Activated naive CD4-positive, alpha-beta T cell treated with anti-CD3 and anti-CD28 coated beads for 36 hours (primary cell): ENCODE results near the gene ARHGDIG. TPM values are rescaled to one million over a fixed set of nuclear protein-coding genes. Genes with fewer than 3 reads are reported as not detected.
"Not testable (repeated sequence)": the region's sequence is repeated elsewhere in the genome, so short reads cannot be mapped to it uniquely, and the experiment has no call there.

Experiments used
- CTCF ChIA-PET: fragments of 350-600 bp; sonication (Branson Sonifier 250); formaldehyde crosslinking; loops from one replicate; lab custom pipeline; 2021; ENCODE audit warnings: antibody characterized with exemption; lab: Charles Lee
- DNase-seq: peaks from one replicate; pipeline ENCODE4 v3.0.0-alpha.2; 2020
- H3K27ac Mint-ChIP-seq: one replicate; pipeline ENCODE4 v1.8.0; 2021; ENCODE audit warnings: mild to moderate bottlenecking, mixed read lengths
- H3K27me3 Mint-ChIP-seq: one replicate; pipeline ENCODE4 v1.8.0; 2021; ENCODE audit warnings: low read depth, mixed read lengths
- H3K36me3 Mint-ChIP-seq: one replicate; pipeline ENCODE4 v1.8.0; 2021; ENCODE audit warnings: low read depth, mixed read lengths
- H3K4me1 Mint-ChIP-seq: one replicate; pipeline ENCODE4 v1.8.0; 2021; ENCODE audit warnings: low read depth, mixed read lengths
- H3K4me3 Mint-ChIP-seq: one replicate; pipeline ENCODE4 v1.8.0; 2021; ENCODE audit warnings: mild to moderate bottlenecking, moderate library complexity, mixed read lengths
- H3K9me3 Mint-ChIP-seq: one replicate; pipeline ENCODE4 v1.8.0; 2021; ENCODE audit warnings: mixed read lengths
- intact Hi-C: fragments of 100-400 bp; cut with micrococcal nuclease; formaldehyde crosslinking; loops from one replicate; pipeline ENCODE4 v1.15.1; 2023
- total RNA-seq, 2 experiments: library from RNA; stranded (reverse); gene quantifications; one replicate each; pipeline ENCODE4 v1.2.3, GENCODE V29; 2021

The ARHGDIG gene
- total RNA-seq, 2 experiments from 2014 or later, result not detected

DNA sequence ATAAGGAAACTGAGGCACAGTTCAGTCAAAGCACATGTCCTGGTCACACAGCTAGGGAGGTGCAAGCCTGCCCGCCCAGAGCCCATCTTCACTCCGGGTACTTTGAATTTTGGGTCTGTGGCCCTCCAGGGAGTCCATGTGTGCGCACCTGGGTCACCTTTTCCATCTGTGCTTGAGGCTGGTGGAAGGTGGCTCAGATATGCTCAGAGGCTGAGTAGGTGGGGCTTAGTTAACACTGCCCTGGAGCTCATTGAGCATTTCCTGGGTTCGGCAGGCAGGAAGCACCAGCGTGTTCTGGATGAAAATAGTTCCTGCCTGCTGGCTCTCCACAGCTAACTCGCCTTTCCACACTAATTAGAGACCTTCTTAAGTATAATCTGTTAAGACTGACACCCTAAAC lies 26.6 kb upstream of the ARHGDIG start:
- Mint-ChIP-seq H3K4me1 (peaks cover 19% of the 10 kb centered on the region), H3K9me3 (no peaks in the 10 kb centered on the region), H3K27me3 (no peaks in the 10 kb centered on the region), H3K4me3 (no peak overlapping the region), H3K36me3 (peaks cover 9% of the 10 kb centered on the region), H3K27ac (peak overlapping the region; percentile 36)
- DNase-seq, result peak; percentile 14
- CTCF ChIA-PET, result interaction anchor here (1.2 to 2.2 kb wide), 3 partner anchors 18 to 108 kb away, joined by 3 to 8 read pairs (median 6); partner anchors contain the start of gene FAM234A
- intact Hi-C loops, result loop anchor here (5.0 kb wide), 1 partner anchor 98 kb away; the partner anchor contains the start of gene AXIN1

DNA sequence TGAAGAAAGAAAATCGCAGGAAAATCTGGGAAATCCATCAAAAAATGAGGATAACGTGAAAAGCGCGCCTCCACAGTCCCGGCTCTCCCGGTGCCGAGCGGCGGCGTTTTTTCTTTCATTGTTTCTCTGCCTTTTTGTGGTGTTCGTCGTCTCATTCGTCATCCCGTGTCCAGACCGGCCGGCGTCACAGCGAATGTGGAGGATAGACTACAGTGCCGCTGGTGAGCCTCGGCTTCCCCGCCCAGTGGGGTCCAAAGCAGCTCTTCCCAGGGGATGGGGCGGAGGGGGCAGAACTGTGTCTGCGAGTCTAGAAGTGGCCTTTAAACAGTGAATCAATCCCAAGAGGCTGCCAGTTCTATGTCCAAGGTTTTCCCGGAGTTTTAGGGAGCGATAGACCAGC lies 25.9 kb upstream of the ARHGDIG start:
- intact Hi-C loops, result loop anchor here (5.0 kb wide), 1 partner anchor 98 kb away; the partner anchor contains the start of gene AXIN1
- Mint-ChIP-seq H3K36me3 (peaks cover 9% of the 10 kb centered on the region), H3K27me3 (no peaks in the 10 kb centered on the region), H3K9me3 (no peaks in the 10 kb centered on the region), H3K4me3 (no peak overlapping the region), H3K4me1 (peaks cover 19% of the 10 kb centered on the region), H3K27ac (no peak overlapping the region)
- no peak for DNase-seq
- CTCF ChIA-PET, result interaction anchor here (1.8 to 2.2 kb wide), 2 partner anchors 20 to 107 kb away, joined by 6 to 8 read pairs; partner anchors contain the start of gene FAM234A

DNA sequence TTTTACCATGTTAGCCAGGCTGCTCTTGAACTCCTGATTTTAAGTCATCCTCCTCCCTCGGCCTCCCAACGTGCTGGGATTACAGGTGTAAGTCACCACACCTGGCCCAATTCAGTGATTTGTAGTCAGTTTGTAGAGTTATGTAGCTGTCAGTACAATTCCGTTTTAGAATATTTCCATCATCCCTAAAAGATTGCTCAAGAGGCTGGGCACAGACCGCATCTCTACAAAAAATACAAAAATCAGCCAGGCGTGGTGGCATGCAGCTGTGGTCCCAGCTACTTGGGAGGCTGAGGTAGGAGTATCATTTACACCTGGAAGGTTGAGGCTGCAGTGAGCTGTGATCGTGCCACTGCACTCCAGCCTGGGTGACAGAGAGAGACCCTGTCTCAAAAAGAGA lies 25.2 kb upstream of the ARHGDIG start:
- intact Hi-C loops, result no loop called here
- no peak for DNase-seq
- peaks cover 19% of the 10 kb centered on the region for H3K4me1 Mint-ChIP-seq
- H3K27me3 Mint-ChIP-seq, result no peaks in the 10 kb centered on the region
- H3K36me3 Mint-ChIP-seq, result peaks cover 9% of the 10 kb centered on the region
- CTCF ChIA-PET, result interaction anchor here (1.8 kb wide), 1 partner anchor 107 kb away, joined by 6 read pairs; no protein-coding TSS in a partner anchor
- H3K27ac Mint-ChIP-seq, result no peak overlapping the region
- no peak overlapping the region for H3K4me3 Mint-ChIP-seq
- H3K9me3 Mint-ChIP-seq, result no peaks in the 10 kb centered on the region

DNA sequence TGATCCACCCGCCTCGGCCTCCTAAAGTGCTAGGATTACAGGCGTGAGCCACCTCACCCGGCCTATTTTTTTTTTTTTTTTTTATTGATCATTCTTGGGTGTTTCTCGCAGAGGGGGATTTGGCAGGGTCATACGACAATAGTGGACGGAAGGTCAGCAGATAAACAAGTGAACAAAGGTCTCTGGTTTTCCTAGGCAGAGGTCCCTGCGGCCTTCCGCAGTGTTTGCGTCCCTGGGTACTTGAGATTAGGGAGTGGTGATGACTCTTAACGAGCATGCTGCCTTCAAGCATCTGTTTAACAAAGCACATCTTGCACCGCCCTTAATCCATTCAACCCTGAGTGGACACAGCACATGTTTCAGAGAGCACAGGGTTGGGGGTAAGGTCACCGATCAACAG lies 22.3 kb upstream of the ARHGDIG start:
- H3K4me3 Mint-ChIP-seq, H3K27ac Mint-ChIP-seq, H3K27me3 Mint-ChIP-seq, intact Hi-C loops, H3K36me3 Mint-ChIP-seq, DNase-seq, CTCF ChIA-PET, H3K9me3 Mint-ChIP-seq: not testable (repeated sequence)
- H3K4me1 Mint-ChIP-seq, result peaks cover 11% of the 10 kb centered on the region

DNA sequence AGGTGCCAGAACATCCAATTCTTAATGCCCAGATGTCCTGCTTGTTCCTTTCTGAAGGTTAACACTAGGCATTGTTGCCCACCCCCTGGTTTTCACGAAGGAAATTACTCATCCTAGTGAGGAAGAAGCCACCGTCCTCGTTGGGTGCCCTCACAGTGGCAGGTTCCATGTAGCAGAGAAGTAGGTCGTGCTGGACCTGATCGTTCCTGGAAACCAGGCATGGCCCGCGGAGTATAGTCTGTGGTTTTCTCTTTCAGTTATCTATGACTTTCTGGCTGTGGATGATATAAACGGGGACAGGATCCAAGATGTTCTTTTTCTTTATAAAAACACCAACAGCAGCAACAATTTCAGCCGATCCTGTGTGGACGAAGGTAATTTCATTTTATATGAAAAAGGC lies 21.2 kb upstream of the ARHGDIG start:
- Mint-ChIP-seq H3K4me3 (no peak overlapping the region), H3K4me1 (peaks cover 4% of the 10 kb centered on the region), H3K27ac (no peak overlapping the region), H3K36me3 (peaks cover 5% of the 10 kb centered on the region), H3K9me3 (no peaks in the 10 kb centered on the region), H3K27me3 (no peaks in the 10 kb centered on the region)
- intact Hi-C loops, result no loop called here
- no peak for DNase-seq
- CTCF ChIA-PET, result no interaction called here

DNA sequence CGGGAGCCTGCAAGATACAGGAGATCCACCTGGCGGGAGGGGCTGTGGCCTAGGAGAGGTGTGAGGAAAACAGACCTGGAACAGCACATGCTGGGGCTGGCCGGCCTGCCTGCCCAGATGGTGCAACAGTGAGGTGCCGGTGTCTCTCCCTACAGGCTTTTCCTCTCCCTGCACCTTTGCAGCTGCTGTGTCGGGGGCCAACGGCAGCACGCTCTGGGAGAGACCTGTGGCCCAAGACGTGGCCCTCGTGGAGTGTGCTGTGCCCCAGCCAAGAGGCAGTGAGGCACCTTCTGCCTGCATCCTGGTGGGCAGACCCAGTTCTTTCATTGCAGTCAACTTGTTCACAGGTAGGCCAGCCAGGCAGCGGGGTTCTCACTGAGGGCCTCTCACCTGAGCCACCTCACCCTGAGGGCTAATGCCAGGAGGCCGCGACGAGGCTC lies 20.6 kb upstream of the ARHGDIG start:
- Mint-ChIP-seq H3K4me1 (peaks cover 4% of the 10 kb centered on the region), H3K9me3 (no peaks in the 10 kb centered on the region), H3K27me3 (no peaks in the 10 kb centered on the region), H3K27ac (no peak overlapping the region), H3K36me3 (peaks cover 5% of the 10 kb centered on the region), H3K4me3 (no peak overlapping the region)
- no peak for DNase-seq
- intact Hi-C loops, result no loop called here
- CTCF ChIA-PET, result no interaction called here

DNA sequence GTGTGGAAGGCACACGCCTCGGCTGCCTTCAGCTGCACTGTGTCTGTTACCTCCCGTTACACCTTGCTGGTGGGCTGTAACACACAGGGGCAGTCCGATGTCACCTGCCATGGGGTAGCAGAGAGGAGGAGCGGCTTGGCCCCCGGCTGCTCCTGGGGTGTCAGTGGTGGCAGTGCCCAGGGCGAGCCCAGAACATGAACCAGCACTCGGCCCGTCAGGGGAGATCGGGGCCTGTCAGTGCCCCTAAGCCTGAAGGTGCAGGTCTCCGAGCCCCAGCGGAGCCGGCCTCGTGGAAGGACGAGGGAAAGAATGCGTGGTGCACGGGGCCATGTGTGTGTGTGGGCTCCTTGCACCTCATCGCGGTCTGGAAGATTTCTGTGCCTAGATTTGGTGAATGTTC lies 20.1 kb upstream of the ARHGDIG start:
- Mint-ChIP-seq H3K36me3 (peaks cover 4% of the 10 kb centered on the region), H3K4me1 (peaks cover 3% of the 10 kb centered on the region), H3K4me3 (no peak overlapping the region), H3K9me3 (no peaks in the 10 kb centered on the region), H3K27ac (no peak overlapping the region), H3K27me3 (no peaks in the 10 kb centered on the region)
- intact Hi-C loops, result no loop called here
- CTCF ChIA-PET, result no interaction called here
- no peak for DNase-seq

DNA sequence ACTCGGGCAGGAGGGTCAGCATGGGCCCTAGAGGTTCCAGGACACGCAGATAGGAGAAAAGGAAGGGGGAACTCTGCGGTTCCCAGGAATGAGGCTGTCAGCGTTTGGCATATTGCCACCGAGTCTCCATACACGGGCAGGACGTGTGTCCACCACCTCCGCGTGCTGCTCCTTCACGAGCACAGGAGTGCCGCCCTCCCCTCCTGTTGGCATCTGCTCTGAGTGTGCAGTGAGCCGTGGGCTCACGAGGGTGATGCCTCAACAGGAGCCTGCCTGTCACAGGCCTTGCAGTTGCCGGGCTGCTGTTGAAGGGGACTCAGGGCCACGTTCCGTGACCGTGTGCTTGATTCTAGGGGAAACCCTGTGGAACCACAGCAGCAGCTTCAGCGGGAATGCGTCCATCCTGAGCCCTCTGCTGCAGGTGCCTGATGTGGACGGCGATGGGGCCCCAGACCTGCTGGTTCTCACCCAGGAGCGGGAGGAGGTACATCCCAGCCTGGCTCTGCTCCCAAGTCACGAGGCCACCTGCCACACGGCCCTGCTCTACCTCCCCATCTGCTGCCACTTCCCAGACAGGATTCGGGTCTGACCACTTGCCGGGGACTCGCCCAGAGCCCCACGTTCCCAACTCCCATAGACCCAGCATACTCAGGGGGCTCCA lies 19.2 kb upstream of the ARHGDIG start:
- Mint-ChIP-seq H3K9me3 (no peaks in the 10 kb centered on the region), H3K4me3 (no peak overlapping the region), H3K27ac (no peak overlapping the region), H3K27me3 (no peaks in the 10 kb centered on the region), H3K36me3 (peaks cover 4% of the 10 kb centered on the region), H3K4me1 (no peaks in the 10 kb centered on the region)
- CTCF ChIA-PET, result no interaction called here
- intact Hi-C loops, result no loop called here
- DNase-seq, result no peak

GRCh38 chr16:262121-262745 lies 18.2 kb upstream of the ARHGDIG start:
- Mint-ChIP-seq H3K4me1 (no peaks in the 10 kb centered on the region), H3K36me3 (peaks cover 4% of the 10 kb centered on the region), H3K9me3 (no peaks in the 10 kb centered on the region), H3K27ac (no peak overlapping the region), H3K4me3 (no peak overlapping the region), H3K27me3 (no peaks in the 10 kb centered on the region)
- DNase-seq, result no peak
- intact Hi-C loops, result no loop called here
- CTCF ChIA-PET, result no interaction called here

- CTCF ChIA-PET, result interaction anchor here (0.6 kb wide), 1 partner anchor 16 kb away, joined by 4 read pairs; no protein-coding TSS in a partner anchor
- Mint-ChIP-seq H3K27me3 (no peaks in the 10 kb centered on the region), H3K4me3 (no peak overlapping the region), H3K4me1 (no peaks in the 10 kb centered on the region), H3K27ac (no peak overlapping the region), H3K36me3 (peaks cover 3% of the 10 kb centered on the region), H3K9me3 (no peaks in the 10 kb centered on the region)
- intact Hi-C loops, result no loop called here
- no peak for DNase-seq
These were observed 17.1 kb upstream of the ARHGDIG start for GRCh38 chr16:263182-263774.

GRCh38 chr16:263944-264343 lies 16.4 kb upstream of the ARHGDIG start:
- H3K36me3 Mint-ChIP-seq, result peaks cover 3% of the 10 kb centered on the region
- H3K9me3 Mint-ChIP-seq, result no peaks in the 10 kb centered on the region
- intact Hi-C loops, result no loop called here
- no peaks in the 10 kb centered on the region for H3K27me3 Mint-ChIP-seq
- no peak overlapping the region for H3K4me3 Mint-ChIP-seq
- CTCF ChIA-PET, result interaction anchor here (0.6 kb wide), 1 partner anchor 15 kb away, joined by 4 read pairs; no protein-coding TSS in a partner anchor
- H3K4me1 Mint-ChIP-seq, result no peaks in the 10 kb centered on the region
- no peak for DNase-seq
- no peak overlapping the region for H3K27ac Mint-ChIP-seq

GRCh38 chr16:264440-264951 lies 15.9 kb upstream of the ARHGDIG start:
- Mint-ChIP-seq H3K9me3 (no peaks in the 10 kb centered on the region), H3K4me1 (no peaks in the 10 kb centered on the region), H3K4me3 (no peak overlapping the region), H3K27me3 (no peaks in the 10 kb centered on the region), H3K36me3 (peaks cover 3% of the 10 kb centered on the region), H3K27ac (no peak overlapping the region)
- intact Hi-C loops, result no loop called here
- DNase-seq, result no peak
- CTCF ChIA-PET, result no interaction called here
